NCI-H2171 treated with DMSO at 0.1 percent for 48 hours (cell line): ENCODE measurements around the gene PIGT.

Experiments
- DNase-seq: peaks from one replicate; lab custom pipeline; 2025; lab: John Stamatoyannopoulos, UW

The PIGT gene

DNA sequence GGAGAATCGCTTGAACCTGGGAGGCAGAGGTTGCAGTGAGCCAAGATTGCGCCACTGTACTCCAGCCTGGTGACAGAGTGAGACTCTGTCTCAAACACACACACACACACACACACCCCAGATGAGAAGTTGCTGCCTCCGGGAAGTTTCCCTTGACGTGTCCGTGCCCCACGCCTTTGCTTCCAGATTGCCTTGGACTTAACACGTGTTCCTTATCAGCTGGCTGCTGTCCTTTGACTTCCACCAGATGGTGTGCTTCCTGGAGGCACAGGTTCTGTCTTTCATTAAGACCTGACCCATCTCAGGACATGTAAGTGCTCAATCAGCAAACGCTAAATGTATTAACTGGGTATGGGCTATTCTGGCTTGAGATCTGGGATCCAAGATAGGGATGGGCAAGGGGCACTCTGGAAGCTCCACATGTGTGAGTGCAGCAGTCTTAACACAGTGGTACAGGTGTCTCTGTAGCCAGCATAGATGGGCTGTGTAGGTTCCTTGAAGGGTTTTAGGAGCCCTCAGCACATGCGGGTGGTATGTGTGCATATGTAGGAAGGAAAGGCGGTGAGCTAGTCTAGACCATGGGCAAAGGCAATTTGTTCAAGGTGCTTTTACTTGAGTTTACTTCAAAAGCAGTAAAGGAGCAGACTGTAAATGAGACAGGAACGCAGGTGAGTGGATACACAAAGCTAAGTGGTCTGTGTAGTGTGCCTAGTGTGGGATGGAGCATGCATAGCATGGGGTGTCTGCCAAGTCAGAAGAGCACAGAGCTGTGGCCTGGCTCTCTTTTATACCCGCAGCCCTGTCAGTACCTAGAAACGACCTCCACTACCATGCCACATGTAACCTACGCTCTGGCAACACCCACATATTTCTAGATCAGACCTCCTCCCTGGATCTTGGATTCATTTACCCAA is 11.6 kb downstream of the PIGT start:
- no peak for DNase-seq

DNA sequence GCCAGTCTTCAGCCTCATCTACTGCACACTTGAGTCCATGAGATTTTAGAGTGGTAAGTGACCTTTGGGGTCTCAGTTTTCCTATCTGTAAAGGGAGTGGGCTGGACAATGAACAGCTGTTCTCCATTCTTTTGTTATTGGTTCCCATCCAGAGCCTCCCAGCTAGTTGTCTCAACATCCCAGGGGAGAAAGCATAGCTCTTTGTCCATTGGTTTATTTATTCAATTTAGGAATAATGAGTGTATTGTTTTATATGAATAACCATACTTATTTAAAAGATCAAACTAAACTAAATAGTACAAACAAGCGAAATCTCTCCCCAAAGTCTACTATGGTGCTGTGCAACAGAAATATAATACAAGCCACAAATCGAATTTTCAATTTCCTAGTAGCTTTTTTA is 13.7 kb downstream of the PIGT start:
- DNase-seq: no peak

DNA sequence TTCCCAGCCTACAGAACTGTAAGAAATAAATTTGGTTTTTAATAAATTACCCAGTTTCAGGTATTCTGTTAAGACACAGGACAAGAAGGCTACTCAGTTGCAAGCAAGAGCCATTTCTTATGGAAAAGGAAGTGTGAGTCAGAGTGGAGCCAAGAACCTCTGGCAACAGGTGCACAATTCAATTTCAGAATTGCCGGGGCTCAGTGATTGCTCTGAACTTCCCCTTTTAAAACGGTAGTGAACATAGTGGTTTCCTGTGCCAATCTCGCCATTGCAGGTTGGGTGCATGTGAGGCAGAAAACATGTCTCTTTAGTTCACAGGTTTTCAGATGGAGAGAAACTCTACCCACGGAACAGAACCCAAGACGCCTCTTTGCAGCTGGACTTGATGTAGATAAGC is 16.4 kb downstream of the PIGT start:
- no peak for DNase-seq

DNA sequence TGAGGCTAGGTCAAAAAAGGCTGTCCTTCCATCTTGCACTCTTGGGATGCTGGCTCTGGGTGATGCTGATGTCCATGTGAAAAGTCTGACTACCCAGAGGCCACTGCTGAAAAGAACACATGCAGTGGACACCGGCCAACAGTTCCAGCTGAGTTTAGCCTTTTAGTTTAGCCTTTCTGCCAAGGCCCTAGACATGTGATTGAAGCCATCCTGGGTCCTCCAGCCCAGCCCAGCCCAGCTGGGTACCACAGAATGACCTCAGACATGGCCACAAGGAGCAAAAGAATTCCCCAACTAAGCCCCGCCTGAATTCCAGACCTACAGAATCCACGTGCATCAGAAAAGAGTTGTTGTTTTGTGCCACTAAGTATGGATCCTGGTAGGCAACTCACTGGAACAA is 17.4 kb downstream of the PIGT start:
- no peak for DNase-seq

DNA sequence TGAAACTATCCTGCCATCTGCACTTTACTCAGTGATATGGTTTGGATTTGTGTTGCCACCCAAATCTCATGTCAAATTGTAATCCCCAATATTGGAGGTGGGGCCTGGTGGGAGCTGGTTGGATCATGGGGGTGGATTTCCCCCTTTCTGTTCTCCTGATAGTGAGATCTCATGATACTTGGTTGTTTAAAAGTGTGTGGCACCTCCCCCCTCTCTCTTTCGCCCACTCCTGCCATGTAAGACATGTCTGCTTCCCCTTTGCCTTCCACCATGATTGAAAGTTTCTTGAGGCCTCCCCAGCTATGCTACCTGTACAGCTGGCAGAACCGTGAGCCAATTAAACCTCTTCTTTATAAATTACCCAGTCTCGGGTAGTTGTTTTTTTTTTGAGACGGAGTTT is 18.0 kb downstream of the PIGT start:
- DNase-seq: no peak

DNA sequence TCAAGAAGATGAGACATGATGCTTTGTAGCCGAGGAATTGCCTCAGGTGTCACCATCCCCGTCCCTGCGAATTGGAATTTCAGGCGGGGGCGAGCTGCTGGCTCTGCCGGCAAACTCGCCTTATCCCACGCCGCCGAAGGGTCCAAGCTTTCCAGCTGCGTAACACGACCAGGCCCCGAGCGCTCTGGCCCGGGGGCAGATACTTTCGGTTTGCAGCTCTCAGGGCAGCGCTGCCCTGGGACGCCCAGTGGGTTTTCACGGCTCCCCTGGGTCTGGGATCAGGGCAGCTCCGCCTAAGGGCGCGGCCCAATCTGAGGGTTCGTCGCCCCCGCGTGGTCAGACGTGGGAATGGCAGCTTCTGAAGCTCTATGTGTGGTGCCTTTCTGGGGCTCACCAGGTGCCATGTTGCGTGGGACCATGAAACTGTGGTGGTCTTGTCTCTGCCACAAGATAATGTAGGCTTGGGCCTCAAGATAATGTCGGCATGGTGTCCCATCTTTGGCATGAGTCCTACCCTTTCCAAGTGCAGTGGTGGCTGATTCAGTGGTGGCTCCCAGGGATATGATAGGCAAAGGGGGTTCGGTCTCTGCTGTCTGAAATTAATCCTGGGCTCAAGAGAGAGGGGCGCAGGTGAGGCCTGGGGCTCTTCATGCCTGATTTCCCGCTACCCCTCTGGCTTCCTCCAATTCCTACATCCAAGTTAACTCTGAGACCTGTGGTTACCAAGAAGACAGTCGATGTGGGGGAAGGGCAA is 21.0 kb downstream of the PIGT start:
- DNase-seq: peak; percentile 73

DNA sequence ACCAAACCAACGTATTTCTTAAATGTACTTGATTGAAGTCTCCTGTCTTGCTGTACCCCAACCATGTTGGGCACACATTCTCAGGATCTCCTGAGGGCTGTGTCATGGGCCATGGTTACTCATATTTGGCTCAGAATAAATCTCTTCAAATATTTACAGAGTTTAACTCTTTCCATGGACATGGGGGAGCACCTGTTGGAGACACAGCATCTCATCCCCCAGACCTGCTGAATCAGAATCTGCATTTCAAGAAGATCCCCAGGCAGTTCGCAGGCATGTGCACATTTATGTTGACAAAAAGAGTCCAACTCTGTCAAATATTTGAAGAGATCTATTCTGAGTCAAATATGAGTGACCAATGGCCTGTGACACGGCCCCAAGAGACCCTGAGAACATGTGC is 24.5 kb downstream of the PIGT start:
- DNase-seq: no peak

DNA sequence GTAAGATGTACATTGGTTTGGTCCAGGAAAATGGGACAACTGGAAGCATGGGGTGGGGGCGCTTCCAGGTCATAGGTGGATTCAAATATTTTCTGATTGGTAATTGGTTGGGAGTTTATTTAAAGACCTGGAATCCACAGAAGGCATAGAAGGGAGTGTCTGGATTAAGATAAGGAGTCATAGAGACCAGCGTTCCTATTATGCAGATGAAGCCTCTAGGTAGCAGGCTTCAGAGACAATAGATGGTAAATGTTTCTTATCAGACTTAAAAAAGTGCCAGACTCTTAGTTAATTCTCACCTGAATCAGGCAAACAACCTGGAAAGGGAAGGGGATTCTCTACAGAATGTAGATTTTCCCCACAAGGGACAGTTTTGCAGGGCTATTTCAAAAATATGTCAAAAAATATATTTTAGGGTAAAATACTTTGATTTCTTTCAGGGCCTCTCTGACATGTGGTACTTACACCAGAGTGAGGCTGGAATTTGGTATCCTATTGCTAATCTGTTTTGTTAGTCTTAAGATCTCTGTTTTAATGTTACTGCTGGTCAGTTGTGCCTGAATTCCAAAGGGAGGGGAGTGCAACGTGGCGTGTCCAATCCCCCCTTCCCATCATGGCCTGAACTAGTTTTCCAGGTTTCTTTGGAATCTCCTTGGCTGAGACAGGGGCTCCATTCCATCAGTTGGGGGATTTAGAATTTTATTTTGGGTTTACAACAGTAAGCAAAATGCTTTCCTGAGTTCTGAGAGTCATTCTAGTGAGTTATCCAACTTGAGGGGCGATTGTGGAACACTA is 25.1 kb downstream of the PIGT start:
- no peak for DNase-seq

DNA sequence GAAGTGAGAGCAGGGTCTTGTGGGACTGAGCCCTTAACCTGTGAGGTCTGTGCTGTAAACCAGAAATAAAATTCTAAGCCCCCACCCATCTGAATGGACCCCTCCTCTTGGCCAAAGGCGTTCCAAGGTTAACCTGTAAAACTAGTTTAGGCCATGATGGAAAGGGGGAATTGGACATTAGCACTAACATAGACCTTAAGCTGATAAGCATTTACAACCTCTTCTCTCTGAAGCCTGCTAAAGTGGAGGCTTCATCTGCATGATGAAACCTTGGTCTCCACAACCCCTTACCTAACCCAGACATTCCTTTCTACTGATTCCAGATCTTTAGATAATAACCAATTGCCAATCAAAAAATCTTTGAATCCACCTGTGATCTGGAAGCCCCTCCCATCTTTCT is 25.8 kb downstream of the PIGT start:
- no peak for DNase-seq

DNA sequence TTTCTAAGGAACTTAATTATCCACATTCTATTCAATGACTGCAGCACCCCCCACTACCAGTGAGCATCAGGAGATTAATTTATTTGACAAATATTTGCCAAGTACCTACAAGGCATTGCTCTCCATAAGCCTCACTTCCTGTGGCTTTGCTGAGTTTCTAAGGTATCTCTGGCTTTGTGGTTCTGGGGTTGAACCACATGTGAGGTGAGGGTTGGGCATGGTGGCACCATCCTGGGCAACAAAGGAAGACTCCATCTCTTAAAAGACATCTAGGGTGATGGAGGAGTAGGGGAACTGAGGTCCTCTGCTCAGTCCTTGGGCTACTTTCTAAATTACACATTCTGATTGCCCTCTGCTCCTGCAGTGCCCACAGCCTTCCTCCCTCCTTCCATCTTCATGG is 28.1 kb downstream of the PIGT start:
- no peak for DNase-seq

DNA sequence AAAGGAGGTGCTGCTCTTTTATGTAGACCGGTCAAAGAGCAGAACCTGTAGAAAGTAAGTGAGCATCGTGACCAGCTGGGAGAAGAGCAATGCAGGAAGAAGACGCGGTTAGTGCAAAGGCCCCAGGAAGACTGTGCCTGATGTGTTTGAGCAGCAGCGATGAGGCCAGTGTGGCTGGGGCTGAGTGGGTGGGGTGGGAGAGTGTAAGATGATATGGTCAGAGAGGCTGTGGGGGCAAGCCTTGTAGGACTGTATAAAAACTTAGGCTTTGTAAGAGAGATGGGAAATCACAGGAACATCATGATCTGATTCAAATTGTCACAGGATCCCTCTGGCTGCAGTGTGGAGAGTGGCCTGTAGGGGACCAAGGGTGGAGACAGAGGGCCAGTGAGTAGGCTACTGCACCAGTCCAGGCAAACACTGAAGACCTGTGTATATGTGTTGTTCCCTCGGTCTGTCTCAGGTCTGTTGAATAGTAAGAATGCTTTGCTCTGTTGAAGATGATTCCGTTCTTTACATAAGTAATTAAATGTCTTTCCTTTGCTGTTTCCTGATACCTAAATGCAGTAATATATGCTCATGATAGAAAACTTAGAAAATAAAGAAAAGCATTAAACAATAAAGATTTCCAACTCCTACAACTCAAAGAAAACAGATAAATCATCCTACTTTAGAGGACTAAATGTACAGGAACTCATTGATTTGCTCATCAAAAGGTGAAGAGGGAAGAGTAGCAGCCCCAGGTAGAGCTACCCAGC is 30.0 kb downstream of the PIGT start:
- DNase-seq: peak; percentile 1

DNA sequence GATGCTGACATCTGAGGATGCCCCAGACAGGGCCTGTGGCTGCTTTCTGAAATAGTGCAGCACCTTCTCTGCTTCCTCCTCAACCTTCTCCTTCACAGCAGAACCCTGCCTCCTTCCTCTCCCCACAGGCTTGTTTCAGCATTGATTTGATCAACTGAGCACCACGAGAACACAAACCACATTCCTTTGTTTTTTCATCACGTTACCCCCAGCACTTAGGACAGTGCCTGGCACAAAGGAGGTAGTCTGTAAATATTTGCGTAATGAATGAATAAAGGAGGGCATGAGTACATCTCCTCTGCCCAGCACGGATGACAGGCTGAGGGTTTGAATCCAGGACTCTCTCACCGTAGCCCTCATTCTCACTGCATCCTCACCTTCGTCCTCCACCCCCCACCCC is 32.3 kb downstream of the PIGT start:
- DNase-seq: no peak

DNA sequence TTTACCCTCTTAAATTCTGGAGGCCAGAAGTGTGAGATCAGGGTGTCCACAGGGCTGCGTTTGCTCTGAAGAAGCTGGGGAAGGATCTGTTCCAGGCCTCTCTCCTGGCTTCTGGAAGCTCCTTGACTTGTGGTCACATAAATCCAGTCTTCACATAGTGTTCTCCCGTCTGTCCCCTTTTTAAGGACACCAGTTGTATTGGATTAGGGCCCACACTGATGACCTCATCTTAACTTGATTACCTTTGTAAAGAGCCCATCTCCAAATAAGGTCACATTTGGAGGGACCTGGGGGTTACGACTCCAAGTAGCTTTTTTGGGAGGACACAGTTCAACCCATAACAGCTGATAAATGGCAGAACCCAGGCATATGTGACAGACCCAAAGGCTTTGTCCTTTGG is 33.6 kb downstream of the PIGT start:
- no peak for DNase-seq

DNA sequence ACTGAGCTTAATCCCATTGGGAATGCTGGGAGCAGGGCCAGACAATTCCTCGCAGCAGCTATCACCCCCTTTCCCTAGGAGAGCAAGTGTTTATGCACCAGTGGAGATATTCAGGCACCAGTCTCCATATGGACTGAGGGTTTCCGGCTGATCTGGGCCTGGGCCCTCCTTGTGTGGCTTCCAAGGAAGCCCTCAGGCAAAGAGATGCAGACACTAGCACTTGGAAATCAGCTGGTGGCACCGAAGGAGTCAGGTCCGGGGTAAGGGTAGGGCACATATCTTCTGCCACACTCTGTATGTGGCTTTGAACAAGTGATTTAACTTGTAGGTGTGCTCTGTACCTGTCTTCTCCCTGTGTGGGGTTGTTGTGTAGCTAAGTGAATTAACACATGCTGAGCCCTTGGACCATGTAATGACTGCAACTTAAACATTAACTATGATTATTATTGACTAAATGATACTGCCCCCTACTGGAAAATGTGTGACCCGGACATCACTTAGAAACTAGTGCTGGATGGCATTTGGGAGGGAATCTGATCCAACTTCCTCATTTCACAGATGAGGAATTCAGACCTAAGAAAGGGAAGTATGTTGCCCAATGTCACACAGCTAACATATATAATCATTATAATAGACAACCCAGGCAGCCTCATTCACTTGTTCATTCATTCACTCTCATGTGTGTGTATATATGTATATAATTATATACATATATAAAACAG is 34.3 kb downstream of the PIGT start:
- peak; percentile 14 for DNase-seq

DNA sequence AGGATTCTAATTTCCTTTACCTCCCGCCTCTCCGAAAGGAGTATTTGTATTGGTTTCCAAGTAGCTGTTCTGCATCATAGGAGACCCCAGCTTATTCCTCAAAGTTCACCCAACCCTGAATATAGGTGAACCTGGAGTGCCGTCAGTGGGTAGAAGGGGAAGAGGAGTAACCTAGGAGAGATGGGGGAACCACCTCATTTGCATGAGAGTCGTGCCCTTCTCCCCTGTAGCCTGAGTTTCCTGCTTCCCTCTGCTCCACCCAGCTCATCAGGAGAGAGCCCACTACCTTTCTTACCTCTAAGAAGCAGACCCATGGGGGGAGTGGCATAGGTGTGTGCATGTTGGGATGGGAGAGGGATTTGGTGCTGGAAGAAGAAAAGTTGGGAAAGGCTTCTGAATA is 36.3 kb downstream of the PIGT start:
- no peak for DNase-seq

DNA sequence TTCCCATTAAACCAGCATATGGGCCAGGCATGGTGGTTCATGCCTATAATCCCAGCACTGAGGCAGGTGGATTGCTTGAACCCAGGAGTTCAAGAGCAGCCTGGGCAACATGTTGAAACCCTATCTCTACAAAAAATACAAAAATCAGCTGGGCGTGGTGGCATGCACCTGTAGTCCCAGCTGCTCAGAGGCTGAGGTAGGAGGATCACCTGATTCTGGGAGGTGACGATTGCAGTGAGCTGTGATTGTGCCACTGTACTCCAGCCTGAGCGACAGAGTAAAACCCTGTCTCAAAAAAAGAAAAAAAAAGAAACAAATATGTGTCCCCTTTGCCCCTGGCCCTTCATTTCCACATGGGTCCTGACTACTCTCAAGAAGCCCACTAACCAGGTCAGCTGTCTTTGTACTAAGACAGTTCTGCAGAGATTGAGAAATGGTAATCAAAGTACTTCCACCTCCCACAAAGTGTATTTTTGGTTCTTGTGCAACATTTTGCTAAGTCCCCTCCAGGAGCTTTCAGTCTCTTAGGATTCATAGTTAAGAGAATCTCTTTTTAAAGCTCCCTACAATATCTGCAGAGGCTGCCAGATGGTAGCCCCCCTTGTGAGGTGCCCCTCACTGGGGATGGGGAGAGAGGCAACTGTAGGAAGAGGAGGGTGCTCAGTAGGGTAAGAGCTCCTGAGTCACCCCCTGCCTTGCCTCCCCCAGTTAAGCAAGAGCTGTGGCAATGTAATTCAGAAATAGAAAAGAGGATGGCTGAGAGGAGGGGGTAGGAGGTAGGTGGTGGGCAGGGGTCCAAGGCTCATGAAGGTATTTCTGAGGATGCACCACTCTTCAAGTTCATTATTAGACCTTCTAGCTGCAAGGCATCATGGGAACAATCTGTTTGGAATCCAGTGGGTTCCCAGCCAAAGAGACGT is 37.1 kb downstream of the PIGT start:
- peak; percentile 75 for DNase-seq

DNA sequence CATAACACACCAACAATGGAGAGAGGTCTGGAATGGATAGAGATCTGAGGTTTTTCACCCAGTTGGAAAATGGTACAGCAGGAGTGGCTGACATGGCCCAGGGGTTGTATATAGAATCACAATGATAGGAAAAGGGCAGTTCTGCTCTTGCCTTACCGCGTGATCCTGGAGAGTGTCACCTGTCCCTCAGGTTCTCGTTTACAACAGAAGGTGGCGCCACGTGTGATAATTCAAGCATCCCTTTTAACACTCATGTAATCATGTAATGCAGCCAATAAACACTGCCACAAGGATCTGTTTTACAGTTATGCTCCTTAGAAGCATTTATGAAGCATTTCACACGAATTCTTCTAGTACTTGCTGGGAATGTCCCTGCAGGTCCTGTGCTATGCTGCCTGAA is 40.7 kb downstream of the PIGT start:
- DNase-seq: peak; percentile 26

DNA sequence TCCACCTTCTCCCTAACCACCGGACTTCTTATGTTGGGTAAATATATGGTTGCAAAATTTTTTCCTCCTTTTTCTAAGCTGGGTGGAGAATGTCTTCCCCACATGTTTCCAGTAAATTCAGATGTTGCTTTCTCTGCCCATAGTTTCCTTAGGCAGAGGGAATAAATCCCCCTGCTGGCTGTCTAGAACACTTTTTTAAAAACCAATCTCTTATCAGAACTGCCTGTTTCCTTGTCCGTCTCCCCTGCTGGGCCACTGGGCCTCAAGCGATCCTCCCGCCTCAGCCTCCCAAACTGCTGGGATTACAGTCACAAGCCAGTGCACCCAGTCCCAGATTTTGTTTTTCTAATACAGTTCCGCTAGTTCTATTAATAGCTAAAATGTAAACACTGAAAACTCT is 43.7 kb downstream of the PIGT start:
- peak; percentile 25 for DNase-seq

DNA sequence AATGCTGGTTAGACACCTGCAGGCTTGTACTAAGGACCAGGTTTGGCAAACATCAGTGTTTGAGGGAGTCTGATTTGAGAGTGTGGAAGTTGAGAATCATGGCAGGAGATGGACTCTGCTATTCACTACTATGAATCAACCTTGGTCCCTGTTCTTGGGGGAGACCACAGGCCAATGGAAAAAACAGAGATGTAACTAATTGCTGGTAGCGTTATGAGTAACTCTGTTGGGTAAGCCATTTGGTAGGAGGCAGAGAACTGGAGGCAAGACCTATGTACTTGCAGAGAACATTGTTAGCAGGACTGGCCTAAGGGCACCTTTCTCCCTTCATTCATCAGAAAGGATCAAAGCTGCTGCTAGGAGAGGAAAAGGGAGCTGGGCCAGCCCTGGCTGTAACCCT is 45.3 kb downstream of the PIGT start:
- DNase-seq: no peak
